Thyroid gland (tissue), 4 donors: Measurements from ENCODE around the gene LYRM1.

ENCODE experiments used
- CTCF ChIP-seq, 6 experiments: fragments of 200-600 bp in 3 of 6; fragments of 450-650 bp in 3 of 6; sonication (generic) in 3 of 6; IDR thresholded peaks; one replicate each; pipeline ENCODE4 v1.5.1; 2016 to 2019; ENCODE audit warnings: antibody characterized with exemption in 6 of 6, mild to moderate bottlenecking in 2 of 6, inconsistent platforms in 1 of 6, moderate library complexity in 1 of 6
- POLR2A ChIP-seq, 2 donors: fragments of 450-650 bp; IDR thresholded peaks; one replicate each; pipeline ENCODE4 v1.6.1; 2017; ENCODE audit warnings: antibody characterized with exemption in 2 of 2, mild to moderate bottlenecking in 2 of 2, moderate library complexity in 1 of 2

- no peak for TF ChIP-seq CTCF (IDR thresholded peaks at IDR 0.05)
- TF ChIP-seq POLR2A (IDR thresholded peaks at IDR 0.05): no peak
Measured at GRCh38 chr16:20940871-20941635, 40.5 kb downstream of the LYRM1 start.
